Stimulated activated CD8-positive, alpha-beta memory T cell treated with anti-CD3 and anti-CD28 coated beads, Interleukin-4, amount 100 ng/mL, for 48 hours (primary cell): ENCODE data around the gene PRDX2.

Experiments used
- DNase-seq: peaks from one replicate; pipeline ENCODE4 v3.0.0-alpha.2; 2020

The PRDX2 gene

DNA sequence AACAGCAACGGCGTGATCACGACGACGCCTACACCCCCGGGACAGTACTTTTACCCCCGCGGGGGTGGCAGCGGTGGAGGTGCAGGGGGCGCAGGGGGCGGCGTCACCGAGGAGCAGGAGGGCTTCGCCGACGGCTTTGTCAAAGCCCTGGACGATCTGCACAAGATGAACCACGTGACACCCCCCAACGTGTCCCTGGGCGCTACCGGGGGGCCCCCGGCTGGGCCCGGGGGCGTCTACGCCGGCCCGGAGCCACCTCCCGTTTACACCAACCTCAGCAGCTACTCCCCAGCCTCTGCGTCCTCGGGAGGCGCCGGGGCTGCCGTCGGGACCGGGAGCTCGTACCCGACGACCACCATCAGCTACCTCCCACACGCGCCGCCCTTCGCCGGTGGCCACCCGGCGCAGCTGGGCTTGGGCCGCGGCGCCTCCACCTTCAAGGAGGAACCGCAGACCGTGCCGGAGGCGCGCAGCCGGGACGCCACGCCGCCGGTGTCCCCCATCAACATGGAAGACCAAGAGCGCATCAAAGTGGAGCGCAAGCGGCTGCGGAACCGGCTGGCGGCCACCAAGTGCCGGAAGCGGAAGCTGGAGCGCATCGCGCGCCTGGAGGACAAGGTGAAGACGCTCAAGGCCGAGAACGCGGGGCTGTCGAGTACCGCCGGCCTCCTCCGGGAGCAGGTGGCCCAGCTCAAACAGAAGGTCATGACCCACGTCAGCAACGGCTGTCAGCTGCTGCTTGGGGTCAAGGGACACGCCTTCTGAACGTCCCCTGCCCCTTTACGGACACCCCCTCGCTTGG lies 9.3 kb downstream of the PRDX2 start:
- DNase-seq, result peak; percentile 81

DNA sequence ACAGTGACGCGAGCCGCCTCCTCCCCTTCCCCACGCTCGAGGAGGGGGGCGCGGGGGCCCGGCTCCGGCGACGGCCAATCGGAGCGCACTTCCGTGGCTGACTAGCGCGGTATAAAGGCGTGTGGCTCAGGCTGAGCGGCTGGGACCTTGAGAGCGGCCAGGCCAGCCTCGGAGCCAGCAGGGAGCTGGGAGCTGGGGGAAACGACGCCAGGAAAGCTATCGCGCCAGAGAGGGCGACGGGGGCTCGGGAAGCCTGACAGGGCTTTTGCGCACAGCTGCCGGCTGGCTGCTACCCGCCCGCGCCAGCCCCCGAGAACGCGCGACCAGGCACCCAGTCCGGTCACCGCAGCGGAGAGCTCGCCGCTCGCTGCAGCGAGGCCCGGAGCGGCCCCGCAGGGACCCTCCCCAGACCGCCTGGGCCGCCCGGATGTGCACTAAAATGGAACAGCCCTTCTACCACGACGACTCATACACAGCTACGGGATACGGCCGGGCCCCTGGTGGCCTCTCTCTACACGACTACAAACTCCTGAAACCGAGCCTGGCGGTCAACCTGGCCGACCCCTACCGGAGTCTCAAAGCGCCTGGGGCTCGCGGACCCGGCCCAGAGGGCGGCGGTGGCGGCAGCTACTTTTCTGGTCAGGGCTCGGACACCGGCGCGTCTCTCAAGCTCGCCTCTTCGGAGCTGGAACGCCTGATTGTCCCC lies 10.1 kb downstream of the PRDX2 start, which contains the start of gene JUNB:
Gene JUNB, plus strand, starts transcription at position 142 of the 706 bp plus-strand sequence. Its CDS starts 286 bp downstream, at position 428.
- DNase-seq, result peak; percentile 98

- DNase-seq, result peak; percentile 45
Measured at GRCh38 chr19:12790628-12791344, 10.8 kb downstream of the PRDX2 start.

GRCh38 chr19:12789904-12790619 lies 11.5 kb downstream of the PRDX2 start:
- DNase-seq, result peak; percentile 97

GRCh38 chr19:12789098-12789903 lies 12.3 kb downstream of the PRDX2 start:
- peak; percentile 64 for DNase-seq

GRCh38 chr19:12788682-12789097 lies 12.9 kb downstream of the PRDX2 start:
- peak; percentile 69 for DNase-seq

DNA sequence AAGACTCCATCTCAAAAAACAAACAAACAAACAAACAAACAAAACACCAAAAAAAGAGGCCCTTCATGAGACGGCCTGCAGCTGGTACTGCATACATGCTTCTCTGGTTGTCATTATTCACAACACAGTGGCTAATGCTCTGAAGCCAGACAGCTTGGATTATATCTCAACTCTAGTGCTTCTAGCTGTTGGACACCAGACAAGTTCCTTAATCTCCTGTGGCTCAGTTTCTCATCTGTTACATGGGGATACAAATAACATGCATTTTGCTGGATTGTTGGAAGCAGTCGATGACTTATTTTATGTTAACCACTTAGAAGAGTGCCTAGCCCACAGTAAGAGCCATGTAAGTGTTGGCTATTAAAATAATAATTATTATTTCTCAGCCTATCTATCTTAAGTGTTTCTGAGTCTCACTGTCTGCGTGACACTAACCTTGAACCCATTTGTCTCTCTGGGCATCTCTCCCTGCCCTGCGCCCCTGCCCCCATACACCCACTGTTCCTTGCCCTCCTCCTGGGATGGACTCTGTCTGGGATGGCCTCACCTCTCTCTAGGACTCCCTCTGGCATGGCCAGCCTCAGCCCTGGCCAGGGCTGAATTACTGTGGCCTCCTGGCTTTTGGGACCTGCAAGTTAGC lies 13.4 kb downstream of the PRDX2 start:
- no peak for DNase-seq

DNA sequence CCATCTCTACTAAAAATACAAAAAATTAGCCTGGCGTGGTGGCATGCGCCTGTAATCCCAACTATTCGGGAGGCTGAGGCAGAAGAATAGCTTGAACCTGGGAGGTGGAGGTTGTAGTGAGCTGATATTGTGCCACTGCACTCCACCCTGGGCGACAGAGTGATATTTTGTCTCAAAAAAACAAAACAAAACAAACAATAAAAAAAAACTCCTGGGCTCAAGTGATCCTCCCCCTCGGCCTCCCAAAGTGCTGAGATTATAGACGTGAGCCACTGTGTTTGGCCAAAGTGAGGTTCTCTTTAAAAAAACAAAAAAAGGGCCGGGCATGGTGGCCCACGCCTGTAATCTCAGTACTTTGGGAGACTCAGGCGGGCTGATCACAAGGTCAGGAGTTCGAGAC lies 14.1 kb downstream of the PRDX2 start:
- DNase-seq, result no peak

GRCh38 chr19:12786952-12787351 lies 14.6 kb downstream of the PRDX2 start:
- no peak for DNase-seq

DNA sequence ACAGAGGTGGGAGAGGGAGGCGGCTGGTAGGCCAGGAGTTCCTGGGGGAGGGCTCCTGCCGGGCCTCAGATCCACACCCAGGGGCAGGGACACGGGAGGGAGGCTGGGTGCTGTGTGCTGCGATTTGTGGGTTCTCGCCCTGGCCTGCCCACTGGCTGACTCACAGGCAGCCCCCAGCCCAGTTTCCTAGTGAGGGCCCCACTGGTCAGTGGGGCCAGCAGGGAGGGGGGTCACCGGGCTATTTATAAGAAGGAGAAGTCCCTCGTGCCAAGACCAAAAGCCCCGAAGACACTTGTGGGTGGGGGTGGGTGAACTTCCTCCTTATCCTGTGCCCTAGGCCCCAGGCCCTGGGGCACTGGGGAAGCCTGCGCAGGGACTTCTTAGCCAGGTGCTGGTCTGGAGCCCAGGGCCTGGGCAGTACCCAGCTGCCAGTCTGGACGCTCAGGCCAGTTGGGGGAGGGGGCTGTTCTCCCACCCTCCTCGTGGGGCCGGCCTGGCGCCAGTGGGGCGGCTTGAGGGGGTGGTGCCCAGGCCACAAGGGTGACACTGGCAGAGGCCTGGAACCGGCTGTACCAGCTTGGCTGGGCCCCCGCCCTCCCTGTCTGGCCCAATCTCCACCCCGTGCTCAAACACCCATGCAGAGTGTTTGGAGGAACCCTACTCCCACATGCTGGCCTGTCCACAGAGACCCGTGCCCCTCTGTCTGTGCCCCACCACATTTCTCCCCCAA lies 15.3 kb downstream of the PRDX2 start:
- DNase-seq, result peak; percentile 33

GRCh38 chr19:12785431-12786031 lies 16.1 kb downstream of the PRDX2 start:
- DNase-seq, result peak; percentile 37

GRCh38 chr19:12784871-12785430 lies 16.6 kb downstream of the PRDX2 start:
- DNase-seq, result peak; percentile 53

- DNase-seq, result no peak
Measured at GRCh38 chr19:12784394-12784870, 17.2 kb downstream of the PRDX2 start.

GRCh38 chr19:12783849-12784393 lies 17.7 kb downstream of the PRDX2 start:
- peak; percentile 58 for DNase-seq

GRCh38 chr19:12783291-12783848 lies 18.2 kb downstream of the PRDX2 start:
- no peak for DNase-seq

GRCh38 chr19:12782424-12783290 lies 18.9 kb downstream of the PRDX2 start:
- DNase-seq, result peak; percentile 94

DNA sequence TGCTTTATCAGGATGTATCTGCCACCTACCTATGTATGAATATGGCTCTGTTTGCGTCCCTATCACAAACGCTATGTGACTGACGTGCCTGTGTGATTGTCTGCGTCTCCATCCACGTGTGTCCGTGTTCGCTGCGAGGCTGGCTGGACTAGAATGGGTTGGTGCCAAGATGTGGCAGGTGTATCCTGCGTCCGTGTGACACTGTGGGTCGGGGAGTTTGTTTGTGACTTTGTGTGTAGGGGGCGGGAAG lies 19.5 kb downstream of the PRDX2 start:
- DNase-seq, result no peak
